C4-2B (cell line): ENCODE data around the gene KIF25.

Experiments used
- H3K27ac ChIP-seq: fragments of 450-650 bp; 2 replicates; pipeline ENCODE4 v1.5.1; 2017
- CTCF ChIP-seq: fragments of 450-650 bp; conservative IDR thresholded peaks from 2 replicates; pipeline ENCODE4 v1.5.1; 2017; ENCODE audit warnings: mild to moderate bottlenecking
- ZFX ChIP-seq: fragments of 450-650 bp; IDR thresholded peaks from 2 replicates; pipeline ENCODE4 v1.6.1; 2017

KIF25 gene

GRCh38 chr6:168090064-168090690 lies 92.7 kb downstream of the KIF25 start:
- TF ChIP-seq ZFX: no peak
- TF ChIP-seq CTCF: no peak
- no peak overlapping the region for H3K27ac ChIP-seq

- no peak for TF ChIP-seq CTCF
- no peak for TF ChIP-seq ZFX
- H3K27ac ChIP-seq: no peak overlapping the region
Observed at GRCh38 chr6:168090706-168091105, 93.2 kb downstream of the KIF25 start.

- no peak overlapping the region for H3K27ac ChIP-seq
- no peak for TF ChIP-seq ZFX
- no peak for TF ChIP-seq CTCF
Observed at GRCh38 chr6:168091381-168092264, 94.2 kb downstream of the KIF25 start.

GRCh38 chr6:168092541-168092940 lies 95.1 kb downstream of the KIF25 start:
- H3K27ac ChIP-seq: no peak overlapping the region
- TF ChIP-seq ZFX (no peak), CTCF (no peak)

GRCh38 chr6:168093071-168093505 lies 95.6 kb downstream of the KIF25 start:
- TF ChIP-seq ZFX (no peak), CTCF (no peak)

GRCh38 chr6:168093634-168094033 lies 96.2 kb downstream of the KIF25 start:
- no peak overlapping the region for H3K27ac ChIP-seq
- TF ChIP-seq CTCF: no peak
- TF ChIP-seq ZFX: no peak

More at GRCh38 chr6:168093071-168093505, 95.6 kb downstream of the KIF25 start:
- no peak overlapping the region for H3K27ac ChIP-seq
